Ishikawa (cell line): ENCODE results near the gene DTNBP1.

Source experiments
- EP300 ChIP-seq: IDR thresholded peaks from 2 replicates; pipeline ENCODE4 v1.6.1; 2012; ENCODE audit warnings: borderline replicate concordance
- FOXM1 ChIP-seq: IDR thresholded peaks from 2 replicates; pipeline ENCODE4 v1.6.1; 2012; ENCODE audit warnings: low read depth, borderline replicate concordance
- TAF1 ChIP-seq: IDR thresholded peaks from 2 replicates; pipeline ENCODE4 v1.6.1; 2012; ENCODE audit warnings: low read depth, mild to moderate bottlenecking
- YY1 ChIP-seq: IDR thresholded peaks from 2 replicates; pipeline ENCODE4 v1.6.1; 2012; ENCODE audit warnings: low read depth
- ZBTB7A ChIP-seq: IDR thresholded peaks from 2 replicates; pipeline ENCODE4 v1.6.1; 2012; ENCODE audit warnings: low read depth

- no peak for TF ChIP-seq EP300
- no peak for TF ChIP-seq TAF1
- no peak for TF ChIP-seq YY1
- TF ChIP-seq FOXM1: no peak
- no peak for TF ChIP-seq ZBTB7A
Observed at GRCh38 chr6:15499591-15499990, 163.2 kb downstream of the DTNBP1 start.
